Activated CD8-positive, alpha-beta memory T cell treated with anti-CD3 and anti-CD28 coated beads for 1 hour (primary cell): ENCODE results near the gene TMCO1.
"Not testable (repeated sequence)": the region's sequence is repeated elsewhere in the genome, so short reads cannot be mapped to it uniquely, and the experiment has no call there.

Source experiments
- DNase-seq, 2 donors: peaks; one replicate each; pipeline ENCODE4 v3.0.0-alpha.2; 2020; ENCODE audit warnings: low read depth in 1 of 2; ENCODE audit errors: extremely low read depth in 1 of 2

TMCO1 gene

DNA sequence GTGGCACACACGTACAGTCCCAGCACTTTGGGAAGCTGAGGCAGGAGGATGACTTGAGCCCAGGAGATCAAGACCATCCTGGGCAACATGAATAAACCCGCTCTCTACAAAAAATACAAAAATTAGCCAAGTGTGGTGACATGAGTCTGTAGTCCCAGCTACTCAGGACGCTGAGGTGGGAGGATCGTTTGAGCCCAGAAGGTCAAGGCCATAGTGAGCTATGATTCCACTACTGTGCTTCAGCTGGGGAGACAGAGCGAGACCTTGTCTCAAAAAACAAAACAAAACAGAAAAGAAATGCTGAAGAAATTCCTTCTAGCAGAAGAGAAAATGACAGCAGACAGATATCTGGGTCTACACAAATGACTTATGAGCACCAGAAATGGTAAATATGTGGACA lies 80.6 kb downstream of the TMCO1 start:
- no peak for DNase-seq

DNA sequence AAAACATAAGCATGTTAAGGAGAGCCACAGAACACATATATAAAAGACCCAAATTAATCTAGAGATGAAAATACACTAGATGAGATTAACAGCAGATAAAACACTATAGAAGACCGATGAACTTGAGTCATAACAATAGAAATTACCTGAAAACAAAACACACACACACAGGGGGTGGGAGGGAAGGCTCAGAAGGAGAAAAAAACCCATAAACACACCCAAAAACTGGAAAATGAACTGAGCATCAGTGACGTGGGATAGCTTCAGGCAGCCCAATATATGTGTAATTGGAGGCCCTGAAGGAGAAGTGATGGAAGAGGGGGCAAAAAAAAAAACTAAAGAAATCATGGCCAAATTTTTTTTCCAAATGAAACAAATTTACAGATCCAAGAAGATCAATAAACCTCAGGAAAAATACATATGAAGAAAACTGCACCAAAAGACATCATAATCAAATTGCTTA lies 81.7 kb downstream of the TMCO1 start:
- DNase-seq = no peak

DNA sequence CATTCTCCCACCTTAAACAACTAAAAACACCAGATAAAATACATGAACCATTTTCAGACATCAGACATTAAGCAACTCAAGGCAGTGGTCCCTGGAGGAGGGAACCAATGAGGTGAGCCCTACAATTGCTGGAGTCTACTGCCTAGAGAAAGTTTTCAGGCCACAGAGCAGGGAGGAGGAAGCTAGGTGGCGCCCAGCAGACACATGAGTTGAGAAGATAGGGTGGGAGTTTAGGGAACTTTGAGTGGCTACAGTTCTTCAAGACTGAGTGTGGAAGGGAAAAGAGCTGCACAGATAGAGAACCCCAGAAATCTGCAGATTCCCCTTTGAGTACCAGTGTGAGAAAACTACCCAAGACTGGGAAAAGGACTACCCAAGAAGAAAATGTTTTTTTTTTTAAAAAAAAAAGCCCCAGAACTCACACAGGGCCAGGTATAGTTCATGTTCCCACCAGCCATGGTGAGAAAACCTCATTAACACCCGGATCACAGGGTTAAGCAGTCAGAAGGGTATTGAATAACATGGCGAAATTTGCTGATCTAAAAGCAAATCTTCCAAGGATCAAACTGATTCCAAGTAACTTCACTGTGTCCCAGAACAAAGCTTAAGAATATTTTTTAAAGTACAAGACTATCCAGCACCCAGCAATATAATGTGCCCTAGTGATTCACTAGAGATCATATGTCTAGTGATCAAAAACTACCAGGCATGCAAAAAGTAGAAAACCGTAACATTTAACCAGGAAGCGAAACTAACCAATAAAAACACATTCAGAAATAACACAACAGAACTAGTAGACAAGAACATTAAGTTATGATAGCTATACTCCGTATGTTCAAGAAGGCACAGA lies 82.3 kb downstream of the TMCO1 start:
- DNase-seq = no peak

DNA sequence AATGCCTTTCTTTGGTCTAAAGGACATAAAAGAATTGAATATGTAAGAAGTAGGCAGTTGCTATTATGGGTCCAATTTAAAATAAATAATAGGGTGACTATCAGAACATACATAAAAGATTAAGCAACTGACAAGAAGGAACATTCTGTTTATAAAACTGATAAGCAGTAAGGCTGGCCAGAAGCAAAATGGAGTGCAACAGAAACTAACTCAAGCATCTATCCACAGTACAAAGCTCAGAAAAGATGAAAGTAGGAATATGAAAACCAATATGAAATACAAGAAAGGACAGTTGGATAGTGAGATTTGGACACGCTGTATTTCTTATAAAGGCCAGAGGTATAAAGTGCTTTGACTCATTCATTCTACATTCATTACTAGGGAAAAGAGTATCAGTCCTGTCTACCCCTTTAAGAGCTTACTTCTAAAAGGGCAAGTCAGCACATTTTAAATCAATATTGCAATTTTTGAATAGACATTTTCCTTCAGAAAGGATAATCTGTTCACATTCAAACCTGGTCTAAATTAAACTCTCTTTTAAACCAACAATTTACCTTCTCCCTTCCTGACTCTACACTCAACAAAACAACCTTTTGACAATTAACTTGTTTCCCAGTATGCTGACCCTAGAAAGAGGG lies 84.7 kb downstream of the TMCO1 start:
- no peak for DNase-seq

DNA sequence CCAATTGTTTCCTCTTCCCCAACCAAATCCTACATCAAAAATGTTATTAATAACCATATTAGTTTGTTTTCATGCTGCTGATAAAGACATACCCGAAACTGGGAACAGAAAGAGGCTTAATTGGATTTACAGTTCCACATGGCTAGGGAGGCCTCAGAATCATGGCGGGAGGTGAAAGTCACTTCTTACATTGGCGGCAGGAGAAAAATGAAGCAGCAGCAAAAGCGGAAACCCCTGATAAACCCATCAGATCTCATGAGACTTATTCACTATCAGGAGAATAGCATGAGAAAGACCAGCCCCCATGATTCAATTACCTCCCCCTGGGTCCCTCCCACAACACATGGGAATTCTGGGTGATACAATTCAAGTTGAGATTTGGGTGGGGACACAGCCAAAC lies 87.9 kb downstream of the TMCO1 start:
- not testable (repeated sequence) for DNase-seq

DNA sequence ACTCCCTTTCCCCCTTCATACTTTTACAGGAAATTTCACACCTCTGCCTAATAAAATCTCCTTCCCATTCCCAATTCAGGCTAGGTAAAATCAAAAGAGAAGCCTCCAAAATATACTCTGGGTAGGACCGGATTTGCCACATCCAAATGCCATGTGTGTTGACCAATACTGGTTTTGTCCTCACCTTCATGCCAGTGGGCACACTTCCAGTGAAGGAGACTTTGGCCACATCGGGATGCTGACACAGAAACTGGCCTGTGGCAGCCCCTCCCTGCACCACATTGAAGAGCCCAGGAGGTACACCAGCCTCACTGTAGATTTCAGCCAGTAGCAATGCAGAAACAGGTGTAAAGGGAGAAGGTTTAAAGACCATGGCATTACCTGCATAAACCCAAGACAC lies 88.4 kb downstream of the TMCO1 start:
- no peak for DNase-seq

DNA sequence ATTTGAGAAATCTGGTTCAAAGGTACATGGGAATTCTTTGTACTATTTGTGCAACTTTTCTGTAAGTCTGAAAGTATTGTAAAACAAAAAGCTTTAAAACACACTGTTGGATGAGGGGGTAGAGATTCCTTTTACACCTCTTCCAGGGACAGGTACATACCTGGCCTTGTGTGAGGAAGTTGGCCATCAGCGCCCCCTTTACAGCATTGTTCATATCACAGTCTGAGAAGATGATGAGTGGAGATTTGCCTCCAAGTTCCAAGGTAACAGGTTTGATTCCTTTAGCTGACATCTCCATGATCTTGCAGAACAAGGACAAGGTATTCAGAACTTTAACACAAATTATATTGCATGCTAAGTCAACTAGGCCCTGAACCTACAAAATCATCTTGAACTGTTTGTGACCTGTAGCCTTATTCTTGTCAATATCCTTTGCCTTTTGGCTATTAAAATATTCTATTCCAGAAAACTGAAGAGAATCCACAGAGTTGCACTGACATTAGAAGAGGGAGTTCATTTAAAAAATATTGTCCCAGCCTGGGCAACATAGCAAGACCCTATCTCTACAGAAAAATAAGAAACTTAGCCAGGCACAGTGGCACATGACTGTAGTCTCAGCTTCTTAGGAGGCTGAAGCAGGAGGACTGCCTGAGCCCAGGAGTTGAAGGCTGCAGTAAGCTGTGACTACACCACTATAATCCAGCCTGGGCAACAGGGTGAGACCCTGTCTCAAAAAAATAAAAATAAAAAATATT lies 89.2 kb downstream of the TMCO1 start:
- DNase-seq = no peak

DNA sequence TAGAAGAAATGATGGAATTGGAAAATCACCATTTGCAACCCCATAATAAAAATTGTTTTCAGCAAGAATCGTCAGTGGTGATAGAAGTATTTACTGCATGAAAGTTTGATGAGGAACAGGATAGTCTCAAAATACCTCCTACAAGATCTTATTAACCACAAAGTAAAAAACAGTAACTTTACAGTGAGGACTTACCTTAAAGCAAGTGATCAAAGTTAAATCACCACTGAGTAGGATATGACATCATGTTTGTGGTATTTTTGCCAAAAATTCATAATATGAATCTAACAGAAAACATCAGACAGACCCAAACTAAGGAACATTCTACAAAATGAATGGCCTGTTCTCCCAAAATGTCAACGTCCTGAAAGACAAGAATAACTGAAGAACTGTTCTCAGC lies 90.2 kb downstream of the TMCO1 start:
- DNase-seq = no peak
